Keratinocyte (primary cell): ENCODE results near the gene ZNF786. TPM values are rescaled to one million over a fixed set of nuclear protein-coding genes. Genes with fewer than 3 reads are reported as not detected.

Source experiments
- DNase-seq: peaks from one replicate; pipeline ENCODE4 v3.0.0-alpha.2; 2011; ENCODE audit warnings: low read depth, missing footprints, low spot score
- FAIRE-seq: peaks from 2 replicates; lab custom pipeline; 2011; peaks lifted over from hg19 to GRCh38; lab: Jason Lieb, UNC
- H2AFZ ChIP-seq: 2 replicates; pipeline ENCODE4 v1.6.0; 2012; ENCODE audit warnings: low read length, control low read depth, inconsistent platforms; ENCODE audit not compliant: control insufficient read depth
- H3K27ac ChIP-seq: 2 replicates; pipeline ENCODE4 v1.5.1; 2011; ENCODE audit warnings: low read length; ENCODE audit not compliant: control insufficient read depth, insufficient read depth
- H3K27me3 ChIP-seq: 3 replicates; pipeline ENCODE4 v1.6.0; 2011; ENCODE audit warnings: low read length; ENCODE audit not compliant: control insufficient read depth, insufficient read depth; ENCODE audit errors: extremely low read depth
- H3K36me3 ChIP-seq, 2 experiments: 2 replicates in 1 of 2; 3 replicates in 1 of 2; pipeline ENCODE4 v1.5.1; 2011; ENCODE audit warnings: low read length in 2 of 2, mild to moderate bottlenecking in 1 of 2; ENCODE audit not compliant: control insufficient read depth in 2 of 2, insufficient read depth in 2 of 2; ENCODE audit errors: extremely low read depth in 1 of 2
- H3K4me1 ChIP-seq: 3 replicates; pipeline ENCODE4 v1.5.1; 2011; ENCODE audit warnings: low read length; ENCODE audit not compliant: control insufficient read depth, insufficient read depth; ENCODE audit errors: extremely low read depth
- H3K4me2 ChIP-seq: 3 replicates; pipeline ENCODE4 v1.6.0; 2011; ENCODE audit warnings: low read depth, low read length; ENCODE audit not compliant: control insufficient read depth, insufficient read depth; ENCODE audit errors: extremely low read depth
- H3K4me3 ChIP-seq, 3 experiments: fragments of 200-600 bp in 1 of 3; sonication (generic) in 1 of 3; 2 replicates in 2 of 3; 3 replicates in 1 of 3; pipeline ENCODE4 v1.5.1; 2011 to 2016; ENCODE audit warnings: low read length in 3 of 3, mild to moderate bottlenecking in 3 of 3, control low read depth in 2 of 3, inconsistent platforms in 1 of 3, low read depth in 1 of 3, mixed read lengths in 1 of 3, mixed run types in 1 of 3, moderate library complexity in 1 of 3; ENCODE audit not compliant: control insufficient read depth in 2 of 3, insufficient read depth in 2 of 3; ENCODE audit errors: extremely low read depth in 1 of 3
- H3K79me2 ChIP-seq: 2 replicates; pipeline ENCODE4 v1.6.0; 2012; ENCODE audit warnings: low read length; ENCODE audit not compliant: control insufficient read depth, insufficient read depth
- H3K9ac ChIP-seq: 3 replicates; pipeline ENCODE4 v1.6.0; 2011; ENCODE audit warnings: low read length; ENCODE audit not compliant: control insufficient read depth, insufficient read depth; ENCODE audit errors: extremely low read depth
- H3K9me1 ChIP-seq: 3 replicates; pipeline ENCODE4 v1.6.0; 2011; ENCODE audit warnings: low read length; ENCODE audit not compliant: control insufficient read depth, insufficient read depth; ENCODE audit errors: extremely low read depth
- H3K9me3 ChIP-seq: 2 replicates; pipeline ENCODE4 v1.5.1; 2012; ENCODE audit warnings: low read depth, low read length; ENCODE audit not compliant: control insufficient read depth
- H4K20me1 ChIP-seq: 3 replicates; pipeline ENCODE4 v1.6.0; 2011; ENCODE audit warnings: low read length; ENCODE audit not compliant: control insufficient read depth, insufficient read depth; ENCODE audit errors: extremely low read depth
- CTCF ChIP-seq, 3 experiments: IDR thresholded peaks in 1 of 3; conservative IDR thresholded peaks in 1 of 3; optimal IDR thresholded peaks in 1 of 3; 2 replicates in 2 of 3; 3 replicates in 1 of 3; pipeline versions ENCODE3 to v1.5.1; 2011; ENCODE audit warnings: low read length in 3 of 3, mild to moderate bottlenecking in 3 of 3, moderate library complexity in 2 of 3, control low read depth in 1 of 3, inconsistent platforms in 1 of 3; ENCODE audit not compliant: insufficient read depth in 2 of 3; ENCODE audit errors: extremely low read depth in 1 of 3
- EZH2 ChIP-seq: IDR thresholded peaks from one replicate; pipeline ENCODE4 v1.6.1; 2012; ENCODE audit warnings: inconsistent platforms, mild to moderate bottlenecking, low read length, moderate library complexity
- dilution Hi-C: fragments of 300-500 bp; cut with MboI; formaldehyde crosslinking; loops from one replicate; pipeline ENCODE4 v1.7.0; 2020; ENCODE audit warnings: low sequenced_read_pairs; ENCODE audit not compliant: extremely low pct_ligation_motif_present
- polyA plus RNA-seq, 5 experiments: library from polyadenylated mRNA; depleted of rRNA in 3 of 5; stranded (reverse) in 3 of 5; stranded (forward) in 1 of 5; unstranded in 1 of 5; fragments of >200 nt; gene quantifications; 1 replicate in 1 of 5; 2 replicates in 3 of 5; 3 replicates in 1 of 5; pipeline versions ENCODE4 v1.2.1 to v1.2.3, GENCODE V29; 2011 to 2012; ENCODE audit warnings: missing spikeins in 2 of 5, low read depth in 1 of 5, low replicate concordance in 1 of 5

ZNF786 gene
- polyA plus RNA-seq, 1 donor (not counting 4 experiments of a cell fraction or from before 2014, with no cell fraction given), result 2.8 TPM

- Histone ChIP-seq H3K27ac (no peak overlapping the region), H3K4me3 (no peak overlapping the region), H3K27me3 (no peaks in the 10 kb centered on the region), H3K36me3 (no peaks in the 10 kb centered on the region), H4K20me1 (no peaks in the 10 kb centered on the region), H3K4me1 (no peaks in the 10 kb centered on the region), H3K4me2 (no peak overlapping the region), H2AFZ (no peak overlapping the region), H3K9me3 (no peaks in the 10 kb centered on the region), H3K9me1 (no peaks in the 10 kb centered on the region), H3K9ac (no peak overlapping the region), H3K79me2 (no peaks in the 10 kb centered on the region)
- no peak for FAIRE-seq
- no peak for DNase-seq
- dilution Hi-C loops, result no loop called here
- TF ChIP-seq EZH2 (no peak), CTCF (optimal IDR thresholded peaks at IDR 0.05 in 1 of 3, IDR thresholded peaks at IDR 0.05 in 1 of 3, conservative IDR thresholded peaks at IDR 0.05 in 1 of 3; ENCODE audit: extremely low read depth in 1 of 3, insufficient read depth in 2 of 3, low read length in 3 of 3) (no peak)
These were observed 39.6 kb downstream of the ZNF786 start for GRCh38 chr7:149050941-149051340.

- no peaks in the 10 kb centered on the region for H3K9me1 ChIP-seq
- FAIRE-seq (no peak), DNase-seq (no peak)
- no peak overlapping the region for H3K9ac ChIP-seq
- no peak overlapping the region for H3K4me3 ChIP-seq
- no peaks in the 10 kb centered on the region for H3K27me3 ChIP-seq
- H3K4me2 ChIP-seq, result no peak overlapping the region
- no peaks in the 10 kb centered on the region for H3K4me1 ChIP-seq
- TF ChIP-seq CTCF (optimal IDR thresholded peaks at IDR 0.05 in 1 of 3, IDR thresholded peaks at IDR 0.05 in 1 of 3, conservative IDR thresholded peaks at IDR 0.05 in 1 of 3; ENCODE audit: extremely low read depth in 1 of 3, insufficient read depth in 2 of 3, low read length in 3 of 3) (no peak), EZH2 (no peak)
- H3K36me3 ChIP-seq, result no peaks in the 10 kb centered on the region
- H3K9me3 ChIP-seq, result no peaks in the 10 kb centered on the region
- H3K79me2 ChIP-seq, result no peaks in the 10 kb centered on the region
- H3K27ac ChIP-seq, result no peak overlapping the region
- no peaks in the 10 kb centered on the region for H4K20me1 ChIP-seq
- no peak overlapping the region for H2AFZ ChIP-seq
- dilution Hi-C loops, result no loop called here
These were observed 41.7 kb downstream of the ZNF786 start for GRCh38 chr7:149048805-149049204.
